ENCODE data around the gene SHISA4.

SHISA4 gene

GRCh38 chr1:201902198-201902597 lies 13.5 kb downstream of the SHISA4 start:
- peaks cover 6% of the 10 kb centered on the region for H3K4me1 ChIP-seq (ENCODE audit: low read length)
- no peak overlapping the region for H2AFZ ChIP-seq (ENCODE audit: low read length)
- no peak for DNase-seq

GRCh38 chr1:201903135-201903534 lies 14.4 kb downstream of the SHISA4 start:
- H3F3A ChIP-seq (ENCODE audit: insufficient read depth, low read length) = no peaks in the 10 kb centered on the region
- DNase-seq = no peak

More at GRCh38 chr1:201902198-201902597, 13.5 kb downstream of the SHISA4 start:
- no peak overlapping the region for H3K9ac ChIP-seq (ENCODE audit: low read length)
- H3K4me2 ChIP-seq (ENCODE audit: low read depth, low read length) = no peak overlapping the region
- no peaks in the 10 kb centered on the region for H3K79me2 ChIP-seq (ENCODE audit: low read length)
- no peaks in the 10 kb centered on the region for H3K9me2 ChIP-seq (replicated peaks; ENCODE audit: insufficient read depth, low read length)
- TF ChIP-seq EZH2phosphoT487 (IDR thresholded peaks at IDR 0.05; ENCODE audit: low read length) (no peak), EZH2 (optimal IDR thresholded peaks at IDR 0.05; ENCODE audit: low read depth, low read length) (no peak), CTCF (IDR thresholded peaks at IDR 0.05; ENCODE audit: low read length) (no peak)
- no peaks in the 10 kb centered on the region for H3K9me3 ChIP-seq (replicated peaks; ENCODE audit: insufficient read depth, low read length)
- no peak overlapping the region for H3K27ac ChIP-seq (ENCODE audit: low read length)
- no peaks in the 10 kb centered on the region for H3K27me3 ChIP-seq (replicated peaks; ENCODE audit: insufficient read depth, low read length)
- no peak overlapping the region for H3K4me3 ChIP-seq (ENCODE audit: low read length)
- H4K20me1 ChIP-seq (ENCODE audit: insufficient read depth, low read length) = no peaks in the 10 kb centered on the region
- H3F3A ChIP-seq (ENCODE audit: insufficient read depth, low read length) = no peaks in the 10 kb centered on the region
- H3K36me3 ChIP-seq (replicated peaks; ENCODE audit: insufficient read depth, low read length) = no peaks in the 10 kb centered on the region

GRCh38 chr1:201904579-201904978 lies 15.9 kb downstream of the SHISA4 start:
- Histone ChIP-seq H4K20me1 (ENCODE audit: insufficient read depth, low read length) (no peaks in the 10 kb centered on the region), H3K9me3 (replicated peaks; ENCODE audit: insufficient read depth, low read length) (no peaks in the 10 kb centered on the region), H3K27ac (ENCODE audit: low read length) (no peak overlapping the region), H3K4me1 (ENCODE audit: low read length) (0 out of 2 replicates have a peak, but pooled peaks cover 5% of the 10 kb centered on the region), H3K9me2 (replicated peaks; ENCODE audit: insufficient read depth, low read length) (no peaks in the 10 kb centered on the region), H3F3A (ENCODE audit: insufficient read depth, low read length) (no peaks in the 10 kb centered on the region), H3K4me2 (ENCODE audit: low read depth, low read length) (no peak overlapping the region), H2AFZ (ENCODE audit: low read length) (no peak overlapping the region), H3K9ac (ENCODE audit: low read length) (no peak overlapping the region), H3K27me3 (replicated peaks; ENCODE audit: insufficient read depth, low read length) (no peaks in the 10 kb centered on the region), H3K4me3 (ENCODE audit: low read length) (no peak overlapping the region), H3K79me2 (ENCODE audit: low read length) (no peaks in the 10 kb centered on the region), H3K36me3 (replicated peaks; ENCODE audit: insufficient read depth, low read length) (no peaks in the 10 kb centered on the region)
- no peak for DNase-seq
- TF ChIP-seq EZH2phosphoT487 (IDR thresholded peaks at IDR 0.05; ENCODE audit: low read length) (no peak), CTCF (IDR thresholded peaks at IDR 0.05; ENCODE audit: low read length) (no peak), EZH2 (optimal IDR thresholded peaks at IDR 0.05; ENCODE audit: low read depth, low read length) (no peak)

More at GRCh38 chr1:201903135-201903534, 14.4 kb downstream of the SHISA4 start:
- Histone ChIP-seq H3K4me2 (ENCODE audit: low read depth, low read length) (no peak overlapping the region), H3K27ac (ENCODE audit: low read length) (no peak overlapping the region), H4K20me1 (ENCODE audit: insufficient read depth, low read length) (no peaks in the 10 kb centered on the region), H3K27me3 (replicated peaks; ENCODE audit: insufficient read depth, low read length) (no peaks in the 10 kb centered on the region), H3K9me2 (replicated peaks; ENCODE audit: insufficient read depth, low read length) (no peaks in the 10 kb centered on the region), H3K79me2 (ENCODE audit: low read length) (no peaks in the 10 kb centered on the region), H3K9ac (ENCODE audit: low read length) (no peak overlapping the region), H3K9me3 (replicated peaks; ENCODE audit: insufficient read depth, low read length) (no peaks in the 10 kb centered on the region), H3K36me3 (replicated peaks; ENCODE audit: insufficient read depth, low read length) (no peaks in the 10 kb centered on the region), H2AFZ (ENCODE audit: low read length) (no peak overlapping the region), H3K4me1 (ENCODE audit: low read length) (0 out of 2 replicates have a peak, but pooled peaks cover 5% of the 10 kb centered on the region), H3K4me3 (ENCODE audit: low read length) (no peak overlapping the region)
- TF ChIP-seq CTCF (IDR thresholded peaks at IDR 0.05; ENCODE audit: low read length) (no peak), EZH2 (optimal IDR thresholded peaks at IDR 0.05; ENCODE audit: low read depth, low read length) (no peak), EZH2phosphoT487 (IDR thresholded peaks at IDR 0.05; ENCODE audit: low read length) (no peak)

Measured in MM.1S (cell line).